Amygdala (tissue), 56 donors: ENCODE measurements around the gene AK9.
"Not testable (repeated sequence)": the region's sequence is repeated elsewhere in the genome, so short reads cannot be mapped to it uniquely, and the experiment has no call there.

Source experiments
- DNase-seq, 56 donors: peaks; one replicate each; lab custom pipeline; 2025; lab: John Stamatoyannopoulos, UW

AK9 gene

GRCh38 chr6:109461733-109462526 lies 229.1 kb downstream of the AK9 start:
- no peak for DNase-seq

- not testable (repeated sequence) for DNase-seq
Observed at GRCh38 chr6:109461205-109461604, 229.8 kb downstream of the AK9 start.

GRCh38 chr6:109460161-109460829 lies 230.7 kb downstream of the AK9 start:
- DNase-seq, result no peak

- DNase-seq, result peak in 1 of 56 donors; percentile 32
Observed at GRCh38 chr6:109458774-109459531, 232.0 kb downstream of the AK9 start.

- no peak for DNase-seq
Observed at GRCh38 chr6:109457562-109457996, 233.4 kb downstream of the AK9 start.

GRCh38 chr6:109456710-109457561 lies 234.1 kb downstream of the AK9 start:
- DNase-seq, result peak in 19 of 56 donors; percentile 14 to 52 (median 37)

- DNase-seq, result no peak
Observed at GRCh38 chr6:109456111-109456583, 234.9 kb downstream of the AK9 start.

GRCh38 chr6:109455437-109456110 lies 235.4 kb downstream of the AK9 start, which contains the start of gene MICAL1:
TSS of gene MICAL1 (minus strand) at chr6:109455772. CDS start at chr6:109454196, 1,576 bp downstream.
- peak in 31 of 56 donors; percentile 23 to 83 (median 53) for DNase-seq

- DNase-seq, result peak in 31 of 56 donors; percentile 18 to 68 (median 38)
Observed at GRCh38 chr6:109454496-109455436, 236.2 kb downstream of the AK9 start.

GRCh38 chr6:109453594-109454495 lies 237.2 kb downstream of the AK9 start:
- DNase-seq, result no peak

GRCh38 chr6:109453156-109453555 lies 237.8 kb downstream of the AK9 start:
- no peak for DNase-seq

- DNase-seq, result no peak
Observed at GRCh38 chr6:109452181-109452580, 238.8 kb downstream of the AK9 start.

- no peak for DNase-seq
Observed at GRCh38 chr6:109451376-109451775, 239.6 kb downstream of the AK9 start.

GRCh38 chr6:109450801-109451200 lies 240.2 kb downstream of the AK9 start:
- no peak for DNase-seq

GRCh38 chr6:109449795-109450673 lies 241.0 kb downstream of the AK9 start:
- no peak for DNase-seq
